ENCODE data around the gene FOXL2.
A peak's percentile ranks its signal among the peaks of the same experiment; 100 is the strongest.

FOXL2 gene

GRCh38 chr3:138945709-138946662, 951 bp downstream of the FOXL2 start:
- DNase-seq (ENCODE audit: low read depth), result no peak

GRCh38 chr3:138944929-138945708, 1.8 kb downstream of the FOXL2 start:
- DNase-seq (ENCODE audit: low read depth), result no peak

GRCh38 chr3:138944654-138944928, 2.3 kb downstream of the FOXL2 start:
- no peak for DNase-seq (ENCODE audit: low read depth)

GRCh38 chr3:138943724-138944653, 2.9 kb downstream of the FOXL2 start:
- DNase-seq (ENCODE audit: low read depth), result no peak

GRCh38 chr3:138942861-138943623, 3.9 kb downstream of the FOXL2 start:
- DNase-seq (ENCODE audit: low read depth), result no peak

- DNase-seq (ENCODE audit: low read depth), result no peak
Measured at GRCh38 chr3:138942271-138942670, 4.7 kb downstream of the FOXL2 start.

- DNase-seq (ENCODE audit: low read depth), result no peak
Measured at GRCh38 chr3:138941259-138941885, 5.6 kb downstream of the FOXL2 start.

- no peak for DNase-seq (ENCODE audit: low read depth)
Measured at GRCh38 chr3:138940446-138940845, 6.5 kb downstream of the FOXL2 start.

GRCh38 chr3:138939561-138940241, 7.2 kb downstream of the FOXL2 start:
- DNase-seq (ENCODE audit: low read depth), result no peak

- DNase-seq (ENCODE audit: low read depth), result no peak
Measured at GRCh38 chr3:138938877-138939560, 7.9 kb downstream of the FOXL2 start.

- no peak for DNase-seq (ENCODE audit: low read depth)
Measured at GRCh38 chr3:138938056-138938876, 8.7 kb downstream of the FOXL2 start.

GRCh38 chr3:138937690-138938055, 9.3 kb downstream of the FOXL2 start:
- DNase-seq (ENCODE audit: low read depth), result no peak

GRCh38 chr3:138936741-138937689, 9.9 kb downstream of the FOXL2 start:
- DNase-seq (ENCODE audit: low read depth), result no peak

GRCh38 chr3:138935863-138936740, 10.8 kb downstream of the FOXL2 start:
- peak; percentile 58 for DNase-seq (ENCODE audit: low read depth)

GRCh38 chr3:138935505-138935862, 11.5 kb downstream of the FOXL2 start:
- DNase-seq (ENCODE audit: low read depth), result no peak

GRCh38 chr3:138933981-138934691, 12.8 kb downstream of the FOXL2 start:
- no peak for DNase-seq (ENCODE audit: low read depth)

Data from stimulated activated CD8-positive, alpha-beta memory T cell treated with anti-CD3 and anti-CD28 coated beads, Interleukin-4, amount 100 ng/mL, for 24 hours (primary cell).